Measurements from ENCODE around the gene RMRP. TPM values are rescaled to one million over a fixed set of nuclear protein-coding genes. Genes with fewer than 3 reads are reported as not detected.

Gene RMRP
- total RNA-seq, 1 donor from 2014 or later, result 18,328 TPM

DNA sequence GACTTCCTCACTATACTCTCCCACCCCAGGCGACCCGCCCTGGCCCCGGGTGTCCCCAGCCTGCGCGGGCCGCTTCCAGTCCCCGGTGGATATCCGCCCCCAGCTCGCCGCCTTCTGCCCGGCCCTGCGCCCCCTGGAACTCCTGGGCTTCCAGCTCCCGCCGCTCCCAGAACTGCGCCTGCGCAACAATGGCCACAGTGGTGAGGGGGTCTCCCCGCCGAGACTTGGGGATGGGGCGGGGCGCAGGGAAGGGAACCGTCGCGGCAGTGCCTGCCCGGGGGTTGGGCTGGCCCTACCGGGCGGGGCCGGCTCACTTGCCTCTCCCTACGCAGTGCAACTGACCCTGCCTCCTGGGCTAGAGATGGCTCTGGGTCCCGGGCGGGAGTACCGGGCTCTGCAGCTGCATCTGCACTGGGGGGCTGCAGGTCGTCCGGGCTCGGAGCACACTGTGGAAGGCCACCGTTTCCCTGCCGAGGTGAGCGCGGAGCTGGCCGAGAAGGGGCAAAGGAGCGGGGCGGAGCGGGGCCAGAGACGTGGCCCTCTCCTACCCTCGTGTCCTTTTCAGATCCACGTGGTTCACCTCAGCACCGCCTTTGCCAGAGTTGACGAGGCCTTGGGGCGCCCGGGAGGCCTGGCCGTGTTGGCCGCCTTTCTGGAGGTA, 18.0 kb upstream of the RMRP start:
- H3K9me3 Mint-ChIP-seq, result no peaks in the 10 kb centered on the region
- H3K4me1 Mint-ChIP-seq (ENCODE audit: unreplicated experiment), result peaks cover 15% of the 10 kb centered on the region
- peak overlapping the region; percentile 86 for H3K4me3 Mint-ChIP-seq
- TF ChIP-seq CTCF (conservative IDR thresholded peaks at IDR 0.05), result peak; percentile 19
- H3K36me3 Mint-ChIP-seq, result no peaks in the 10 kb centered on the region
- H3K27ac Mint-ChIP-seq, result peak overlapping the region; percentile 48
- H3K27me3 Mint-ChIP-seq, result peaks cover 10% of the 10 kb centered on the region
- DNase-seq (ENCODE audit: extremely low spot score, unreplicated experiment), result peak; percentile 87

DNA sequence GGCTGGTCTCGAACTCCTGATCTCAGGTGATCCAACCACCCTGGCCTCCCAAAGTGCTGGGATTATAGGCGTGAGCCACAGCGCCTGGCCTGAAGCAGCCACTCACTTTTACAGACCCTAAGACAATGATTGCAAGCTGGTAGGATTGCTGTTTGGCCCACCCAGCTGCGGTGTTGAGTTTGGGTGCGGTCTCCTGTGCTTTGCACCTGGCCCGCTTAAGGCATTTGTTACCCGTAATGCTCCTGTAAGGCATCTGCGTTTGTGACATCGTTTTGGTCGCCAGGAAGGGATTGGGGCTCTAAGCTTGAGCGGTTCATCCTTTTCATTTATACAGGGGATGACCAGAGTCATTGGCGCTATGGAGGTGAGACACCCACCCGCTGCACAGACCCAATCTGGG, 17.4 kb upstream of the RMRP start:
- Mint-ChIP-seq H3K27me3 (peaks cover 10% of the 10 kb centered on the region), H3K27ac (no peak overlapping the region), H3K36me3 (no peaks in the 10 kb centered on the region), H3K4me3 (peak overlapping the region; percentile 79), H3K4me1 (ENCODE audit: unreplicated experiment) (peaks cover 19% of the 10 kb centered on the region), H3K9me3 (no peaks in the 10 kb centered on the region)
- TF ChIP-seq CTCF (conservative IDR thresholded peaks at IDR 0.05), result no peak
- DNase-seq (ENCODE audit: extremely low spot score, unreplicated experiment), result no peak

DNA sequence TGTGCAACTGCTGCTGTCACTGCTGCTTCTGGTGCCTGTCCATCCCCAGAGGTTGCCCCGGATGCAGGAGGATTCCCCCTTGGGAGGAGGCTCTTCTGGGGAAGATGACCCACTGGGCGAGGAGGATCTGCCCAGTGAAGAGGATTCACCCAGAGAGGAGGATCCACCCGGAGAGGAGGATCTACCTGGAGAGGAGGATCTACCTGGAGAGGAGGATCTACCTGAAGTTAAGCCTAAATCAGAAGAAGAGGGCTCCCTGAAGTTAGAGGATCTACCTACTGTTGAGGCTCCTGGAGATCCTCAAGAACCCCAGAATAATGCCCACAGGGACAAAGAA, 16.2 kb upstream of the RMRP start:
- Mint-ChIP-seq H3K4me3 (no peak overlapping the region), H3K4me1 (ENCODE audit: unreplicated experiment) (peaks cover 25% of the 10 kb centered on the region), H3K27me3 (peaks cover 10% of the 10 kb centered on the region), H3K36me3 (no peaks in the 10 kb centered on the region), H3K27ac (no peak overlapping the region), H3K9me3 (no peaks in the 10 kb centered on the region)
- TF ChIP-seq CTCF (conservative IDR thresholded peaks at IDR 0.05), result no peak
- DNase-seq (ENCODE audit: extremely low spot score, unreplicated experiment), result no peak

GRCh38 chr9:35673132-35674024, 15.6 kb upstream of the RMRP start, which contains the start of gene CA9:
CA9 (plus strand) TSS chr9:35673928; CDS start chr9:35673960, 32 bp downstream.
- no peak within 1 kb of the TSS for H3K27ac Mint-ChIP-seq
- TF ChIP-seq CTCF (conservative IDR thresholded peaks at IDR 0.05), result no peak
- H3K4me1 Mint-ChIP-seq (ENCODE audit: unreplicated experiment), result peaks cover 31% of the 10 kb centered on the region
- no peak for DNase-seq (ENCODE audit: extremely low spot score, unreplicated experiment)
- H3K27me3 Mint-ChIP-seq, result peaks cover 10% of the 10 kb centered on the region
- peak within 1 kb of the TSS; percentile 73 for H3K4me3 Mint-ChIP-seq
- no peaks in the 10 kb centered on the region for H3K9me3 Mint-ChIP-seq
- no peaks in the 10 kb centered on the region for H3K36me3 Mint-ChIP-seq

DNA sequence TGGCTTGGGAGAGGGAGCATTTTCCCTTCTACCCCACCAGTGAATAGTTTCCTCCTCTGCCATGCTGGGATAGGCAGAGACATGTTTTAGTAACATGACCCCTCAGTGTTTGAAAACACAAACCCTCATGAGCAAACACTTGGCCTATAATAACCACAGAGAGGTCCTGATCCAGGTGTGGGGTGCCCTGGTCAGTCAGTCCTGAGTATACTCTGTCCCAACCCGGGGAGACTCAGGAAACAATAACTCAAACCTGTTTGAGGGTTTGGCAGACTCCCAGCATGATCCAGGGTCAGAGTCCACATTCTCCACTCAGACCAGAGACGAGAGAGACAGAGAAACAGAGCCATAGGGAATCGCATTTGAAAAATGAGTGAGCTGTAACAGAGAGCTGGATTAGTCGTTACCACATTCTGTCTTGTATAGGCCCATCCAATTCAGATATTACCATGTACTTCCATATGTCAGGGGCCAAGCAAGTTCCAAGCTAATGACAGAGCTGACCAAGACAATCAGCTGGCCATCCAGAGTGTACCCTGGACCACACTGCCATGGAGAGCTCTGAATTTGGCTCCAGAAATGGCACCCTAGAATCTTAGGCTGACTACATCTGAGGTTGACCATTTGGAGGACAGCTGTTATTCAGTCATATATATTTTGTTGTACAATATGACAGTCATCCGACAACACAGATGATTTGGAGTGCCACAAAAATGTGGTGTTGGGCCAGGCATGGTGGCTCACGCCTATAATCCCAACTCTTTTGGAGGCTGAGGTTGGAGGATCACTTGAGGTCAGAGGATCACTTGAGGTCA, 11.7 kb upstream of the RMRP start:
- Mint-ChIP-seq H3K4me3 (no peak overlapping the region), H3K4me1 (ENCODE audit: unreplicated experiment) (peaks cover 33% of the 10 kb centered on the region), H3K27ac (peak overlapping the region; percentile 74), H3K27me3 (peaks cover 4% of the 10 kb centered on the region), H3K36me3 (no peaks in the 10 kb centered on the region), H3K9me3 (no peaks in the 10 kb centered on the region)
- TF ChIP-seq CTCF (conservative IDR thresholded peaks at IDR 0.05), result no peak
- no peak for DNase-seq (ENCODE audit: extremely low spot score, unreplicated experiment)

All from type B pancreatic cell (in vitro differentiated cells).